GM08714 (cell line): ENCODE measurements around the gene NIPSNAP3A.

Experiments
- H3K4me3 ChIP-seq: fragments of 200-500 bp; sonication (Bioruptor generic); 2 replicates; pipeline ENCODE4 v1.5.1; 2014; ENCODE audit warnings: mild to moderate bottlenecking, low read length, inconsistent platforms
- ZNF274 ChIP-seq: IDR thresholded peaks from 2 replicates; pipeline ENCODE4 v1.6.1; 2012; ENCODE audit warnings: mild to moderate bottlenecking, low read depth, low read length

NIPSNAP3A gene

DNA sequence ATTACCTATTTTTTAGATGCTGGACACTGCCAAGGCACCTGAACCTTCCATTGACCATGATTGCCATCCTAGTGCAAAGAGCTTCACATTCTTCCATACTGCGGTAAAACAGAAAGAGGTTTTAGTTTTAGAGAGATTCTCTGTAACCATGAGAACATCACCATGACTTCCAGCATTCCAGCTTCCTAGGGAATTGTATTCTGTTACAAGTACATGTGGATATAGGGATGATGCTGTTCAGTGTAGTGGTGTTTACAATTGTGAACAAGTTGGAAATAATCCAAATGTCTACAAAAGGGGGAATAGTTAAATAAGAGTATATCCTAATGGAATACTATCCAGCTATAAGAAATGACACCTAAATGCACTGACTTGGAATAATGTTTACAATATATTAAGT is 38.8 kb downstream of the NIPSNAP3A start:
- TF ChIP-seq ZNF274, result no peak
- H3K4me3 ChIP-seq, result no peak overlapping the region

DNA sequence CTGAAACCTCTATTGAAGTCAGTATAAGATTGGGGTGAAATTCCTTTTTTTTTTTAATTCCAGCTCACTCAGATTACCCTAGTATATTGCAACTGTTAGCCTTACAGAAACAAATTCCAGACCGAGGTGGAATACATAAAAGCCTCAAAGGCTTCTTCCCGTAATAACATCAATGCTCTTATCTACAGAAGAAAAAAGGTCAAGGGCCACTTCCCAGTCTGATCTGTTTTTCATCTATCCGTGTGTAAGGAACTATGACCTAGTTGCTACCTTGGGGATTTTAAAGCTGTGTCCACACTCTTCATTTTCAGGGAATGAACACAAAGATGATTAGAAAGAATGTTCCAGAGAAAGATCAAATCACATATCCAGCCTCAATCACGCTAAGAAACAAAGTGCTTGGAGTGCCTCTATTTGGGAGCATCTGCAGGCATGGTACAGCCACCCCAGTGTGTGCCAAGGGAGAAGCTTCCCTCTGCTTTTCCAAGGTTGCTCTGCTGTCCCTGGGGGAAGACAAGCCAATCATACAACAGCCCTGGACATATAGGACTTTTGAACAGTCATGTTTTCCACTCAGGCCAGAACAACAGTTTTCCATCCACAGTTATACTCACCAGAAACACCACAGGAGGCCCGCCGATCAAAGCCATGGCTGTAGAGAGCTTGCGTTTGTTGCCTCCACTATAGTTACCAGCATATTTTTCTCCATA is 40.0 kb downstream of the NIPSNAP3A start:
- no peak for TF ChIP-seq ZNF274
- no peak overlapping the region for H3K4me3 ChIP-seq

DNA sequence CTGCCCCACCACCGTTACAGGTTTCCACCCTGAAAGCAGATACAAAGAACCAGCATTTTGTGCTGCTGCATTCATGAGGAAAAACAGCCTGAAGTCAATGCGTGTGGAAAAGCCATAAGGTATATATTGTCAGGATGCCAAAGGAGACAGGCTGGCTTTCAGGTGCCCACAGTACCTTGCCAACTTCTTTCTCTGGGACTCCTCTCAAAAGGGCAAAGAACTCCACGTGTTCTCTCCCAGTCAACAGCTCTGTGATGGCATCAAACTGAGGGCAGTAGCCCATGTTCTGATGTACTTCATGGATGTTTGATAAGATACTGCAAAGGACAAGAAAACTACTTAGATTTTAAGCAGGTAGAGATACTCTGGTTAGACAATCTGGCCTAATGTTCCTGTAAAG is 40.8 kb downstream of the NIPSNAP3A start:
- no peak overlapping the region for H3K4me3 ChIP-seq
- no peak for TF ChIP-seq ZNF274

DNA sequence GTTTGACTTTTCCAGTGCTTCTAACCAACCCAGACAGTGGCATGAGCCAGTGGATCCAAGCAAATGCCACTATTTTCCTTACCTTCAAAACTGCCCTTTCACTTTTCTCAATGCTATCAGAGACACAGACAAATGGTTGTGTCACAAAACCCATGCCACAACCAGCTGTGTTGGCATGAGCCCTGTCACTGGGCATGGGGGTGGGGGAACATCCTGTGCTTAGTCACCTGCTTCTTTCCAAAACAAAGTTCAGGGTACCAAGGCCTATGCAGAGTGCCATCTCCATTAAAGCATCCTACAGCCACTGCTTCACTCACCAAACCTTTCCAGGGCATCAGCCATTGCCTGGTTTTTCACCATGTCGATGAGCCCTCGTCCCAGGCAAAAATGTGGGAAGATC is 46.6 kb downstream of the NIPSNAP3A start:
- H3K4me3 ChIP-seq, result no peak overlapping the region
- no peak for TF ChIP-seq ZNF274

DNA sequence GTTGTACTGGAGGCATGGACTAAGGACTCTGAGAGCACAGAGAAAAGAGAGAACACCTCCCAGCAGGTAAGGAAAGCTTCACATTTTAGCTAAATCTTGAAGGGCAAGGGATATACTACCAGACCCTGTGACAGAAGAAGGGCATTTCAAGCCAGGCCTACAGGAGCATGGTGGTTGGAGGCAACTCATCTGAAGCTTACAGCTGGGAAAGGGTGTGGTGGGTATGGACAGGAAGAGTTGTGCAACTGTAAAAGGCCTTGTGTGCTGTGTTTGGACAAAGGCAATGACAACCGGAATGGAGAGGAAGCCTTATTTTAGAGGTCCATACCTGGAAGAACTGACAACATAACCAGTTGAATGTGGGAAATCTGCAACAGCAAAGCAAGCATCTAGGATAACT is 47.6 kb downstream of the NIPSNAP3A start:
- no peak overlapping the region for H3K4me3 ChIP-seq
- no peak for TF ChIP-seq ZNF274

DNA sequence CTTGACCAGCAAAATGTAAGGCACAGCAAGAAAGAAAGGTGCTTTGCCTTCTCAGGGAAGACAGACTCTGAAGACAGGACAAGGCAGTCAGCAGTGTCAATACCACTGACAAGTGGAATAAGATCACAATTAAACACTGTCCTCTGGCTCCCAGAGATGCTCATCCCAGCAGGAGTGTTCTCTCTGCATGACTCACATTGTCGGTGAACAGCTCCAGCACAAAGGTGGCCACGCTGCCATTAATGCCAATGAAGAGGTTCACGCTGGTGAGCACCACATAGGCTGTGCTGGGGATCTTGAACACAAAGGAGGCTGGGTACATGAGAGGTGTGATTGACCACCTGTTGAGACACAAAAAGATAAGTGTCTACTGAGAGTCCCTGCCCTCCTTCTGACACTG is 48.4 kb downstream of the NIPSNAP3A start:
- H3K4me3 ChIP-seq, result no peak overlapping the region
- TF ChIP-seq ZNF274, result no peak

DNA sequence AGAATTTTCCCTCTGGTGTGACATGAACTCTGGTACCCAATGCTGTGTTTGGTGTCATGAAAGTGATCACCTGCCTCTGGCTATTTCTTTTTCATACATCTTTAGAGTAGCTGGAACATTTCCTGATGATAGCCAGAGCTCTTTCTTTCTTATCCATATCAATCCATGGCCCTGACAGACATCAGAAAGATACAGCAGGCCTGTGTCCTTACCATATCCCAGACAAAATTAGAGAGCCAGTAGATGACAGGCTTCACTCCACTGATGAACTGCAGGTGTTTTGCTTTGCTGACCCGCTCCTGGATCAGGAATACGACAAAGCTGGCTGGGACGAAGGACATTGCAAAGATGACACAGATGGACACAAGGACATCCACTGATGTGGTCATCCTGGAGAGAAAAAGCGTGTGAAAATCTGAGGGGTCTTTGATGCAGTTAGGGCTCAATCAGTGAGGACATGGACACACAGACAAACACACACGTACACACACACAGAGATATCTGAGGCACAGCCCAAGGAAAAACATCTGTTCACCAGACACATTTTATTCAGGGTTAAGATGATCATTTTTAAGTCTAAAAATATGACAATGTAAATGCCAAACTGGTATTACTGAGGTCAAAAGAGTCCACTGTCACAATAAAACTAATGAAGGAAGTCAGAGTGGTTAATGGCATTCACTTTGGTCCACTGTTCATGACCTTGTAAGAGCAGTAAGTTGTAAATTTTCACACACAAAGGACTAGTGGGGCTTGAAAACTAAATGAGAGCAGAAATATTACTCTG is 50.9 kb downstream of the NIPSNAP3A start:
- TF ChIP-seq ZNF274, result no peak
- H3K4me3 ChIP-seq, result no peak overlapping the region

DNA sequence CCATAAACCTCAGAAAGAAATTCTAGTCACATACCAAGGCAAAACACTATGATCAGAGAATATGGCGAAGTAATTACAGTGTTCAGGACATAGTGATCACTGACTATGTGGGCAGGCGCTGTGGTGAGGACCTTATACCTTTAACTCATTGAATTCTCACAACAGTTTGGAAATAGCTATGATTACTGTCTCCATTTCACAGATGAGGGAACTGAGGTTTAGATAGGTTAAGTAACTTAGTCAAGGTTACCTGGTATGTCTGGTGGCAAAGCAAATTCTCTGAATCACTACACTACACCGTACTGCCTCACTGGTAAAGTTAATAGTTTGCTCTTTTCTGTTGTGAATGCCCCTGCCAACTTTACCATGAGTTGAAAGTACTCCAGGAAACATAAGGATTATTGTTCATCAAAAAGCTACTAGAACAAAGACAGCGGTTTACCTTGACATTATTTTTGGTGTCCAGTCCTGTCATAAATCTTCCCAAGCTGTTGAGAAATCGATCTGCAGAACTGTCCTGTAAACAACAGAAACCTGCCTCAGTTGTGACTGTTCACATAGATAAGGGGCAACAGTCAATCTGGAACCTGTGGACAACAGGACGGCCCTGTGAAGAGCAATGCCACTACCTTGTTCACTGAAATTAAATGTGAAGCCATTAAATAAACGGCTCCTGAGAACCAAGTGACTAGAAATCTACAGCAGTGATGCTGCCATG is 52.7 kb downstream of the NIPSNAP3A start:
- no peak overlapping the region for H3K4me3 ChIP-seq
- no peak for TF ChIP-seq ZNF274

DNA sequence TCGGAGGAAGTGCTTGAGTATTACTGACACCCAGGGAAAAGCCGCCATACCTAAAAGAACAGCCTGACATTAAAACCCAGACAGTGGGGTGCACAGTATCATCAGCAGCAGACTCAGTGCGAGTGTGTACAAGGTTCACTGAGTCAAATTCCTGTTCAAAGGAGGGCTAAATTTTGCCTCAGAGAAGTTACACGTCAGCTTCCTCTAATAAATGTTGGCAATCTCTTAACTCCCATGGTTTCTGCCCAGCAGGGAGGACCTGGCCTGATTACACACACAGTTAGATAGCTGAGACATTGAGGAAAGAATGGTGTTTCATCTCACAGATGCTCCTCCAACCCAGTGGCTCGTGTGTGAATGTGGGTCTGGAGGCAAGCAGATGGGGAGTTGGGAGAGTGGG is 54.6 kb downstream of the NIPSNAP3A start:
- no peak for TF ChIP-seq ZNF274
- H3K4me3 ChIP-seq, result no peak overlapping the region

DNA sequence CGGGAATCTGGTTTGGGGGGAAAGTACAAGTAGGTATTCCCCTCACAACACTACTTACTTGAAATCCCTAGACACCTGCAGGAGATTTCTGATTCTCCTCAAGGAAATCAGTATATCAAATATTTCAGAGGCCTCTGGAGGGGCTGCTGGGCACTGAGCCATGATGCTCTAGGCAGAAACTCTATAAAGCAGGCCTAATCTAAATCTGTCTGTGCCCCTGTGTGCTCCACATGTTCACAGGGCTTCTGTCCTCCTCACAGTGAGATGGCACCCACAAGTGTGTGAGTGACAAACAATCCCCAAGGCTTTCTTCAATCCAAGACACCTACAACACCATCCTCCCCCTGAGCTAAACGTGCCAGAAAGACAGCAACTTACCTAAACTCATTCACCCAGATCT is 55.4 kb downstream of the NIPSNAP3A start:
- no peak for TF ChIP-seq ZNF274

DNA sequence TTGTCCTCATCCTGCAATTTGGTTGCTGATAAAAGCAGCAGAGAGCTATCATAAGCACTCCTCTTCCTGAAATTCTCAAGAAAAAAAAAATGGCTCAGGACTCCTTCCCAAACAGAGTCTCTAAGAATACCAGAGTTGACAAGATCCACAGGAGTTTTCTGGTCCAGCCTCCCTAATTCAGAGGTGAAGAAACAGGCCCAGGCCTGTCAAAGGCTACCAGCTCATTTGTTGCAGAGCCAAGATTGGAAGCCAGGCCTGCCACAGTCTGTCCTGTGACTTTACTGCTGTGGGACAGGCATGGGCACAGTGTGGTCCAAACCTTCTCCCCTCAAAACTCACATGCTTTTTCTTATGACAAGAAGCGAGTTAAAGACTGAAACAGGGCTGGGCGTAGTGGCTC is 58.0 kb downstream of the NIPSNAP3A start:
- no peak for TF ChIP-seq ZNF274
- H3K4me3 ChIP-seq, result no peak overlapping the region

More for the DNA sequence above, 55.4 kb downstream of the NIPSNAP3A start:
- H3K4me3 ChIP-seq, result no peak overlapping the region

DNA sequence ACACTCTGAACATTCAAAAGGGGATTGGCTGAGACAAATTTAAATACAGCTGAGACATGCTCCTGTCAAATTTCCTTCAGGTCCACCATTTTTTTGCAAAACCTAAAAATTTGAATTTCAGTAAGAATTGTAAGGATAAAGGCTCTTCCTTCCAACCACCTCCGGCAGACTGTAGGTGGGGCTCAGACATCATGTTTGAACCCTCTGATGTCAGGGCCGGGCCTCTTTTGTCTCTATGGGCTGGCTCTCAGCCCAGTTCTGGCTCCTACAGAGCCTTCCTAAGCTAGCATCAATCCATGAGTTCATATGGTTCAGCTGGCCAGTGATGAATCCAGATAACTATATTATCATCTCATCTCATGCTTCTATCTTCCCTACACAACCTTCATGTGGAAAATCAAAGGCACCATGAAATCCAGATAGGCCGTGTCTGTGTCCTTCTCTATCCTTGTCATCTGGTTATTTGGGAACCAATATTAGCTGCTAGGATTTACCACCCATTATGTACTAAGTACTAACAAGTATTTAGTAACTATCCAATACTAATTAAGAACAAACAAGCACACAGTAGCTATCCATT is 60.6 kb downstream of the NIPSNAP3A start:
- no peak overlapping the region for H3K4me3 ChIP-seq
- TF ChIP-seq ZNF274, result no peak
